SU-DHL-6 (cell line): ENCODE results near the gene MARCO.

Experiments used
- H2AFZ ChIP-seq: fragments of 200-600 bp; sonication (generic); 2 replicates; pipeline ENCODE4 v1.6.1; 2014; ENCODE audit warnings: low read depth, mild to moderate bottlenecking, moderate library complexity, mixed read lengths, antibody characterized with exemption, low read length; ENCODE audit not compliant: severe bottlenecking
- H3F3A ChIP-seq: fragments of 200-600 bp; shearing (Covaris generic); 2 replicates; pipeline ENCODE4 v1.6.0; 2016; ENCODE audit warnings: antibody characterized with exemption, mild to moderate bottlenecking; ENCODE audit not compliant: insufficient read depth
- H3K27ac ChIP-seq: fragments of 200-600 bp; sonication (generic); 2 replicates; pipeline ENCODE4 v1.5.1; 2016; ENCODE audit warnings: low read depth, mild to moderate bottlenecking, low read length, moderate library complexity, mixed read lengths
- H3K27me3 ChIP-seq: fragments of 200-600 bp; sonication (generic), shearing (Covaris generic); 2 replicates; pipeline ENCODE4 v1.6.0; 2014; ENCODE audit warnings: mild to moderate bottlenecking, low read length
- H3K36me3 ChIP-seq: fragments of 200-600 bp; sonication (generic); 2 replicates; pipeline ENCODE4 v1.6.1; 2014; ENCODE audit warnings: mild to moderate bottlenecking, low read length, mixed read lengths
- H3K4me2 ChIP-seq: fragments of 300-600, 200-600 bp; shearing (Covaris generic), sonication (generic); 2 replicates; pipeline ENCODE4 v1.6.0; 2014; ENCODE audit warnings: low read length, low read depth, mild to moderate bottlenecking; ENCODE audit not compliant: poor library complexity, severe bottlenecking
- H3K4me3 ChIP-seq: fragments of 200-600 bp; sonication (generic); 2 replicates; pipeline ENCODE4 v1.5.1; 2014; ENCODE audit warnings: antibody characterized with exemption, low read length, mild to moderate bottlenecking, mixed read lengths; ENCODE audit not compliant: insufficient read depth, poor library complexity, severe bottlenecking
- H3K79me2 ChIP-seq: fragments of 200-600 bp; sonication (generic); 2 replicates; pipeline ENCODE4 v1.6.1; 2014; ENCODE audit warnings: mild to moderate bottlenecking, low read length, moderate library complexity; ENCODE audit not compliant: insufficient read depth
- H3K9ac ChIP-seq: fragments of 200-600 bp; sonication (generic); 2 replicates; pipeline ENCODE4 v1.7.0; 2014; ENCODE audit warnings: mild to moderate bottlenecking, low read length
- H3K9me2 ChIP-seq: fragments of 200-600 bp; sonication (generic); replicated peaks from 2 replicates; pipeline ENCODE4 v1.6.1; 2014; ENCODE audit warnings: low read length; ENCODE audit not compliant: insufficient read depth
- H3K9me3 ChIP-seq: fragments of 200-600 bp; sonication (generic); 2 replicates; pipeline ENCODE4 v1.6.1; 2014; ENCODE audit warnings: low read length, mixed read lengths; ENCODE audit not compliant: insufficient read depth
- H4K20me1 ChIP-seq: fragments of 200-600 bp; sonication (generic); 2 replicates; pipeline ENCODE4 v1.6.1; 2014; ENCODE audit warnings: low read depth, mild to moderate bottlenecking, antibody characterized with exemption, low read length, moderate library complexity, mixed read lengths
- EZH2phosphoT487 ChIP-seq: fragments of 200-600 bp; sonication (generic), shearing (Covaris generic); conservative IDR thresholded peaks from 2 replicates; pipeline ENCODE4 v1.6.1; 2018; ENCODE audit warnings: mild to moderate bottlenecking, antibody characterized with exemption, low read length, moderate library complexity, mixed read lengths
- TF ChIP-seq, protein P1 (sequence below): fragments of 200-600 bp; sonication (generic); IDR thresholded peaks from one replicate; pipeline ENCODE4 v1.5.1; 2017; ENCODE audit warnings: antibody characterized with exemption, mild to moderate bottlenecking, low read length, moderate library complexity; ENCODE audit not compliant: insufficient read depth, poor library complexity, severe bottlenecking

MARCO gene

DNA sequence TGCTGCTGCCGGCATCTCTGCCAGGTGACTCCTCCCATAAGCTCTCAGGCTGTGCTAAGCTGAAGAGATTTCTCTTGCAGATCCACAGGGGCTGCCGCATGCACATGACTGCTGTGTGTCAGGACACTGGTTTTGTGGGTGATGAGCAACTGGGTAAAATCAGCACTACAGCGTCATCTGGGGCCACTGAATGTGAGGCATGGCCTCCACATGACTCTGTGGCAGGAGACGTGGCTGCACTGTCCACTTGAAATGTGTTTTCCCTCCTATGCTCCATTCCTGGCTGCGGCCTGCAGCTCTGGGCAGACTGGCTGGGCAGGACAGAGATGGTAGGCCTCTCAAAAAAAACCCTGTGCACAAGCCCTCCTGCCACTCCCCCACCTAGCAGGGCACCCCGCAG is 63.6 kb downstream of the MARCO start:
- Histone ChIP-seq H3K27ac (no peak overlapping the region), H3K27me3 (no peaks in the 10 kb centered on the region), H3K9ac (no peak overlapping the region), H3K36me3 (no peaks in the 10 kb centered on the region), H3K9me2 (no peaks in the 10 kb centered on the region), H3K79me2 (no peaks in the 10 kb centered on the region), H4K20me1 (no peaks in the 10 kb centered on the region), H2AFZ (no peak overlapping the region), H3K4me2 (no peak overlapping the region), H3K4me3 (no peak overlapping the region), H3F3A (no peaks in the 10 kb centered on the region), H3K9me3 (no peaks in the 10 kb centered on the region)
- TF ChIP-seq, protein P1, sequence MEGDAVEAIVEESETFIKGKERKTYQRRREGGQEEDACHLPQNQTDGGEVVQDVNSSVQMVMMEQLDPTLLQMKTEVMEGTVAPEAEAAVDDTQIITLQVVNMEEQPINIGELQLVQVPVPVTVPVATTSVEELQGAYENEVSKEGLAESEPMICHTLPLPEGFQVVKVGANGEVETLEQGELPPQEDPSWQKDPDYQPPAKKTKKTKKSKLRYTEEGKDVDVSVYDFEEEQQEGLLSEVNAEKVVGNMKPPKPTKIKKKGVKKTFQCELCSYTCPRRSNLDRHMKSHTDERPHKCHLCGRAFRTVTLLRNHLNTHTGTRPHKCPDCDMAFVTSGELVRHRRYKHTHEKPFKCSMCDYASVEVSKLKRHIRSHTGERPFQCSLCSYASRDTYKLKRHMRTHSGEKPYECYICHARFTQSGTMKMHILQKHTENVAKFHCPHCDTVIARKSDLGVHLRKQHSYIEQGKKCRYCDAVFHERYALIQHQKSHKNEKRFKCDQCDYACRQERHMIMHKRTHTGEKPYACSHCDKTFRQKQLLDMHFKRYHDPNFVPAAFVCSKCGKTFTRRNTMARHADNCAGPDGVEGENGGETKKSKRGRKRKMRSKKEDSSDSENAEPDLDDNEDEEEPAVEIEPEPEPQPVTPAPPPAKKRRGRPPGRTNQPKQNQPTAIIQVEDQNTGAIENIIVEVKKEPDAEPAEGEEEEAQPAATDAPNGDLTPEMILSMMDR: no peak
- TF ChIP-seq EZH2phosphoT487: no peak

DNA sequence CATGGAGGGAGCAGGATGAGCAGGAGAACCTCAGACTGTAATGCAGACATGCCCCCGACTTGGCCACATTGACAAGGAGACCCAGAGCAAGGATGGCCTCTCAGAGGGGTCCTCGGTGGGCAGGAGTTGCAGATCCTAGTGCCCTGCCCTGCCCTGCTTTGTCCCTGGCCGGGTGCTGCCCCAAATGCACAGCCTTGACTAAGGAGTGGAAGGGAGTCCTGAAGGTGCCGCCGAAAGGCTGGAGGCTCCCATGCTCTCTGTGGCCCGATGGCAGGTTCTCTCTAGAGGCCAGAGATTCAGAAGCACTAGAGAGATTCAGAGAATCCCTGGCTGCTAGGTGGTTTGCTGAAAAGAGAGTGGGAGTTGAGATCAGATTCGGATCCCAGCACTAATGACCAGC is 64.4 kb downstream of the MARCO start:
- H2AFZ ChIP-seq: no peak overlapping the region
- H3K79me2 ChIP-seq: no peaks in the 10 kb centered on the region
- H3K4me3 ChIP-seq: no peak overlapping the region
- no peak overlapping the region for H3K27ac ChIP-seq
- no peaks in the 10 kb centered on the region for H3K9me3 ChIP-seq
- H3K9ac ChIP-seq: no peak overlapping the region
- no peaks in the 10 kb centered on the region for H3K36me3 ChIP-seq
- H3K9me2 ChIP-seq: no peaks in the 10 kb centered on the region
- no peaks in the 10 kb centered on the region for H4K20me1 ChIP-seq
- no peak overlapping the region for H3K4me2 ChIP-seq
- TF ChIP-seq, protein P1: no peak
- no peak for TF ChIP-seq EZH2phosphoT487
- H3F3A ChIP-seq: no peaks in the 10 kb centered on the region
- no peaks in the 10 kb centered on the region for H3K27me3 ChIP-seq

DNA sequence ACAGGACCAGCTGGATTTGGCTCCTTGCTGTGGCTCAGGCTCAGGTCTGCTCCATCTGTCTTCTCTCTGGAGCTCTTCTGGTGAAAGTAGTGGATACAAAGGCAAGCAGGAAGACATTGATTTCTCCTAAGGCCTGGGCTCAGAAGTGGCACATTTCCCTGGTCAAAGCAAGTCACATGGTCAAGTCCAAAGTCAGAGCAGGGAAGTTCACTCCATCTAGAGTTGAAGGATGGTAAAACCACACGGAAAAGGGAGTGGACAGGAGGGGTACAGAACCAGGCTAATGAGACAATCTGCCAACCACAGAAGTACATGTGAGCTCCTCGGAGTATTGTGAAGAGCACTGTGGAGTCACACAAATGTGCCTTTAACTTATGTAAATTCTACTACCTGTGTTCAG is 66.1 kb downstream of the MARCO start:
- H3K4me2 ChIP-seq: no peak overlapping the region
- H4K20me1 ChIP-seq: no peaks in the 10 kb centered on the region
- no peak overlapping the region for H3K9ac ChIP-seq
- no peak overlapping the region for H2AFZ ChIP-seq
- H3K4me3 ChIP-seq: no peak overlapping the region
- no peaks in the 10 kb centered on the region for H3K9me3 ChIP-seq
- no peaks in the 10 kb centered on the region for H3K9me2 ChIP-seq
- no peaks in the 10 kb centered on the region for H3F3A ChIP-seq
- H3K79me2 ChIP-seq: no peaks in the 10 kb centered on the region
- no peaks in the 10 kb centered on the region for H3K27me3 ChIP-seq
- H3K27ac ChIP-seq: no peak overlapping the region
- no peaks in the 10 kb centered on the region for H3K36me3 ChIP-seq
- TF ChIP-seq, protein P1: no peak
- no peak for TF ChIP-seq EZH2phosphoT487
